ENCODE data around the gene DAPK1. TPM values are rescaled to one million over a fixed set of nuclear protein-coding genes. Genes with fewer than 3 reads are reported as not detected.
"Not testable (repeated sequence)": the region's sequence is repeated elsewhere in the genome, so short reads cannot be mapped to it uniquely, and the experiment has no call there.

Gene DAPK1
- total and polyA plus RNA-seq, 3 donors from 2014 or later: 35.1 to 74.6 (median 71.0) TPM

DNA sequence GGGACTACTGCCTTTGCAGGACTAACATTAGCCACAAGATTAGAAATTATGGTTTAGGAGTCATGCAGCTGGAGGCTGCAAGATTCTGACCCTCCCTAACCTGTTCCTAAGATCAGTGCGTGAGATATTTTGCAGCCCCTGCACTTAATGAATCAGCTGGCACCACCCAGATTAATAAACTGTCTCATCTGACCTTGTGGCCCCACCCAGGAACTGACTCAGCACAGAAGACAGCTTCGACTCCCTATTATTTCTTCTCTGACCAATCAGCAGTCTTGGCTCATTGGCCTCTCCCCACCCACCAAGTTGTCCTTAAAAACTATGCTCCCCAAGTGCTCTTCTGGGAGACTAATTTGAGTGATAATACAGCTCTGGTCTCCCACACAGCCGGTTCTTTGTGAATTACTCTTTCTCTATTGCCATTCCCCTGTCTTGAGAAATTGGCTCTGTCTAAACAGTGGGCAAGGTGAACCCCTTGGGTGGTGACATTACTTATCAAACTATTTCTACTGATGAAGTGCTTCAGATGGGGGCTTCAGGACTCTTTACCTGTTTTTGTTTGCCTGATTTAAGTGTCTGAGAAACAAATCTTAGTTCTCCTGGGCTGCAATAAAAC lies 245.3 kb downstream of the DAPK1 start:
- intact Hi-C loops (cut with DNase I; ENCODE audit: low total_unique reads): no loop called here

GRCh38 chr9:87744247-87744646 lies 246.6 kb downstream of the DAPK1 start:
- H3K27ac ChIP-seq; H3K4me3 ChIP-seq; H3K36me3 ChIP-seq (ENCODE audit: low read depth, missing control alignments); intact Hi-C loops (cut with DNase I; ENCODE audit: low total_unique reads); H3K27me3 ChIP-seq; DNase-seq; H3K4me1 ChIP-seq; H3K9me3 ChIP-seq: not testable (repeated sequence)
- WGBS, 2 donors: 93 to 95% methylated on average over 6 to 7 of the region's 7 CpGs

More for the DNA sequence above, 245.3 kb downstream of the DAPK1 start:
- TF ChIP-seq, protein P1, sequence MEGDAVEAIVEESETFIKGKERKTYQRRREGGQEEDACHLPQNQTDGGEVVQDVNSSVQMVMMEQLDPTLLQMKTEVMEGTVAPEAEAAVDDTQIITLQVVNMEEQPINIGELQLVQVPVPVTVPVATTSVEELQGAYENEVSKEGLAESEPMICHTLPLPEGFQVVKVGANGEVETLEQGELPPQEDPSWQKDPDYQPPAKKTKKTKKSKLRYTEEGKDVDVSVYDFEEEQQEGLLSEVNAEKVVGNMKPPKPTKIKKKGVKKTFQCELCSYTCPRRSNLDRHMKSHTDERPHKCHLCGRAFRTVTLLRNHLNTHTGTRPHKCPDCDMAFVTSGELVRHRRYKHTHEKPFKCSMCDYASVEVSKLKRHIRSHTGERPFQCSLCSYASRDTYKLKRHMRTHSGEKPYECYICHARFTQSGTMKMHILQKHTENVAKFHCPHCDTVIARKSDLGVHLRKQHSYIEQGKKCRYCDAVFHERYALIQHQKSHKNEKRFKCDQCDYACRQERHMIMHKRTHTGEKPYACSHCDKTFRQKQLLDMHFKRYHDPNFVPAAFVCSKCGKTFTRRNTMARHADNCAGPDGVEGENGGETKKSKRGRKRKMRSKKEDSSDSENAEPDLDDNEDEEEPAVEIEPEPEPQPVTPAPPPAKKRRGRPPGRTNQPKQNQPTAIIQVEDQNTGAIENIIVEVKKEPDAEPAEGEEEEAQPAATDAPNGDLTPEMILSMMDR (IDR thresholded peaks at IDR 0.05): no peak
- no peak for TF ChIP-seq POLR2A (IDR thresholded peaks at IDR 0.05)
- no peak for DNase-seq
- 86 to 94% methylated on average over 3 of the region's 3 CpGs for WGBS, 2 donors
- Histone ChIP-seq H3K4me1 (no peaks in the 10 kb centered on the region), H3K27me3 (no peaks in the 10 kb centered on the region), H3K27ac (no peak overlapping the region), H3K36me3 (ENCODE audit: low read depth, missing control alignments) (no peaks in the 10 kb centered on the region), H3K9me3 (no peaks in the 10 kb centered on the region), H3K4me3 (no peak overlapping the region)

GRCh38 chr9:87746186-87746585 lies 248.5 kb downstream of the DAPK1 start:
- no peak for DNase-seq
- TF ChIP-seq POLR2A (IDR thresholded peaks at IDR 0.05): no peak
- TF ChIP-seq, protein P1 (IDR thresholded peaks at IDR 0.05): no peak
- Histone ChIP-seq H3K9me3 (no peaks in the 10 kb centered on the region), H3K4me1 (no peaks in the 10 kb centered on the region), H3K36me3 (ENCODE audit: low read depth, missing control alignments) (no peaks in the 10 kb centered on the region), H3K4me3 (no peak overlapping the region), H3K27ac (no peak overlapping the region), H3K27me3 (no peaks in the 10 kb centered on the region)
- WGBS, 2 donors: 79 to 82% methylated on average over 4 of the region's 4 CpGs
- intact Hi-C loops (cut with DNase I; ENCODE audit: low total_unique reads): no loop called here

- Histone ChIP-seq H3K4me1 (no peaks in the 10 kb centered on the region), H3K4me3 (no peak overlapping the region), H3K27me3 (no peaks in the 10 kb centered on the region), H3K9me3 (no peaks in the 10 kb centered on the region), H3K27ac (no peak overlapping the region), H3K36me3 (ENCODE audit: low read depth, missing control alignments) (no peaks in the 10 kb centered on the region)
- no peak for DNase-seq
- 60 to 65% methylated on average over 1 of the region's 1 CpG for WGBS, 2 donors
- intact Hi-C loops (cut with DNase I; ENCODE audit: low total_unique reads): no loop called here
- no peak for TF ChIP-seq POLR2A (IDR thresholded peaks at IDR 0.05)
- TF ChIP-seq, protein P1 (IDR thresholded peaks at IDR 0.05): no peak
These were observed 251.2 kb downstream of the DAPK1 start for GRCh38 chr9:87748881-87749280.

- intact Hi-C loops (cut with DNase I; ENCODE audit: low total_unique reads): no loop called here
- H3K4me3 ChIP-seq: no peak overlapping the region
- no peaks in the 10 kb centered on the region for H3K4me1 ChIP-seq
- H3K27me3 ChIP-seq: no peaks in the 10 kb centered on the region
- WGBS, 2 donors: 60 to 65% methylated on average over 5 of the region's 5 CpGs
- no peak for DNase-seq
- TF ChIP-seq, protein P1 (IDR thresholded peaks at IDR 0.05): no peak
- TF ChIP-seq POLR2A (IDR thresholded peaks at IDR 0.05): no peak
- H3K27ac ChIP-seq: no peak overlapping the region
- H3K9me3 ChIP-seq: no peaks in the 10 kb centered on the region
- no peaks in the 10 kb centered on the region for H3K36me3 ChIP-seq (ENCODE audit: low read depth, missing control alignments)
These were observed 251.8 kb downstream of the DAPK1 start for GRCh38 chr9:87749335-87750035.

All from testis (tissue), 3 donors.